GM18867 (cell line): ENCODE data around the gene MTG2.
A peak's percentile ranks its signal among the peaks of the same experiment; 100 is the strongest.

Experiments used
- ATAC-seq: cut with Tn5 transposase; IDR thresholded peaks from one replicate; pipeline ENCODE4 v1.9.1; 2021; ENCODE audit warnings: mild to moderate bottlenecking, moderate library complexity; ENCODE audit not compliant: unreplicated experiment

The MTG2 gene, protein sequence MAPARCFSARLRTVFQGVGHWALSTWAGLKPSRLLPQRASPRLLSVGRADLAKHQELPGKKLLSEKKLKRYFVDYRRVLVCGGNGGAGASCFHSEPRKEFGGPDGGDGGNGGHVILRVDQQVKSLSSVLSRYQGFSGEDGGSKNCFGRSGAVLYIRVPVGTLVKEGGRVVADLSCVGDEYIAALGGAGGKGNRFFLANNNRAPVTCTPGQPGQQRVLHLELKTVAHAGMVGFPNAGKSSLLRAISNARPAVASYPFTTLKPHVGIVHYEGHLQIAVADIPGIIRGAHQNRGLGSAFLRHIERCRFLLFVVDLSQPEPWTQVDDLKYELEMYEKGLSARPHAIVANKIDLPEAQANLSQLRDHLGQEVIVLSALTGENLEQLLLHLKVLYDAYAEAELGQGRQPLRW

DNA sequence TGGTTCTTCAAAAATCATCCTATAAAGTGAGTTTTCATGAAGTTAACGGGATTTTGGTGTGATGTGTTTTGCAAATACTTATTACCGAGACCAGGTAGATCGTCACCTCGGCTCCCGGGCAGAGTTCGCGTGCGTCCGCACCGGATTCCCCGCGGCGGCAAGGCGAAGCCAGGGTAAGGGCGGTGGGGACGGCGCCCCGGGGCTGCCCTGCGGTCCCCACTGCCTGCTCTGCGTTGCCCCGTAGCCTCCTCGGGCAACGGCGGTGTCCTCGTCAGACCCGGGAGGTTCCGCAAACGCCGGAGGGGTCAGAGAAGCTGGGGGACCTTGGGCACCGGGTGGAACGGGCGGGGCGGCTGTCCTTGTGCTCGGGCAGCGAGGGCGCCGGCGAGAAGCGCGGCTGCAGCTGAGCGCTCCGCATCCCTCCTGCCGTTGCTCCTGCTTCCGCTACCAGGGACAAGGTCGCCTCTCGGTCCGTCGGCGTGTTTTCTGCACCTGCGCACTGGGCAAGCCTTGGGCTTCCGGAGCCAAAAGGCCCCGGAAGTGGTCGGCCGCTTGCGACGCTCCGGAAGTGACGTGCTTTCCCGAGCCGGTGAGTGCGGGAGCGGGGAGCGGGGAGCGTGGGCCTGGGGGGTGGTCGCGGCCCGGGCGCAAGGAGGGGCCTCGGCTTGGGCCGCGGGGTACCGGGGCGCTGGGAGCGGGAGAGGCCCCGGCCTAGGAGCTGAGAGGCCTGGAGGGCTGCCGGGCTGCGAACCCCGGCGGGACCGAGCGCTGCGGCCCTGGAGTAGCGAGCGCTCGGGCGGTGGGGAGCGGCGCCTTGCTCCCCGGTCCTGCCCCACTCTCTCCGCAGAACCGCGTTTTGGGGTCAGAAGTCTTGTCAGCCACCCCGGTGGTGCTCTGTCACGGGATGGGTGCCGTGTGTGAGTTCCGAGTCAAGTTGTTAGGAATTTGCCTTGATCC is at the start of gene MTG2:
Gene MTG2 (plus strand): TSS at position 560 of the 957 bp plus-strand sequence. CDS start 10,393 bp downstream, outside the sequence.
- peak; percentile 92 for ATAC-seq

GRCh38 chr20:62133051-62133845 is 49.6 kb upstream of the MTG2 start:
- no peak for ATAC-seq

GRCh38 chr20:62133864-62134263 is 49.0 kb upstream of the MTG2 start:
- ATAC-seq, result no peak

DNA sequence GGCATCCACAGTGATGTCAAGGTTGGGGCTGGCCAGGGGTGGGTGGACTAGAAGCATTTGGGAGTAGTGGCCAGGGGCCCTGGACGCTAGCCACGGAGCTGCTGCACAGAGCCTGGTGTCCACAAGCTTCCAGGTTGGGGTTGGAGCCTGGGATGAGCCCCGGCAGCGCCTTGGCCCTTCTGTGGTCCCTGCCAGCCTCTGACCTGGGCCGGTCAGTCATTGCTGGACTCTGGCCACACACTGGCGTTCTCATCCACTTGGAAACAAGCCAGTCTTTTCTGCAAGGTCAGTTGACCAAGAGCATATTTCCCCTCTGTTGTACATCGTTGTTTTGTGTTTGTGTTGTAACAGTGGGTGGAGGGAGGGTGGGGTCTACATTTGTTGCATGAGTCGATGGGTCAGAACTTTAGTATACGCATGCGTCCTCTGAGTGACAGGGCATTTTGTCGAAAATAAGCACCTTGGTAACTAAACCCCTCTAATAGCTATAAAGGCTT is 48.0 kb upstream of the MTG2 start:
- no peak for ATAC-seq

GRCh38 chr20:62135573-62136266 is 47.1 kb upstream of the MTG2 start:
- no peak for ATAC-seq

- no peak for ATAC-seq
These were observed 46.3 kb upstream of the MTG2 start for GRCh38 chr20:62136283-62137091.

- ATAC-seq, result no peak
These were observed 45.8 kb upstream of the MTG2 start for GRCh38 chr20:62137092-62137384.

DNA sequence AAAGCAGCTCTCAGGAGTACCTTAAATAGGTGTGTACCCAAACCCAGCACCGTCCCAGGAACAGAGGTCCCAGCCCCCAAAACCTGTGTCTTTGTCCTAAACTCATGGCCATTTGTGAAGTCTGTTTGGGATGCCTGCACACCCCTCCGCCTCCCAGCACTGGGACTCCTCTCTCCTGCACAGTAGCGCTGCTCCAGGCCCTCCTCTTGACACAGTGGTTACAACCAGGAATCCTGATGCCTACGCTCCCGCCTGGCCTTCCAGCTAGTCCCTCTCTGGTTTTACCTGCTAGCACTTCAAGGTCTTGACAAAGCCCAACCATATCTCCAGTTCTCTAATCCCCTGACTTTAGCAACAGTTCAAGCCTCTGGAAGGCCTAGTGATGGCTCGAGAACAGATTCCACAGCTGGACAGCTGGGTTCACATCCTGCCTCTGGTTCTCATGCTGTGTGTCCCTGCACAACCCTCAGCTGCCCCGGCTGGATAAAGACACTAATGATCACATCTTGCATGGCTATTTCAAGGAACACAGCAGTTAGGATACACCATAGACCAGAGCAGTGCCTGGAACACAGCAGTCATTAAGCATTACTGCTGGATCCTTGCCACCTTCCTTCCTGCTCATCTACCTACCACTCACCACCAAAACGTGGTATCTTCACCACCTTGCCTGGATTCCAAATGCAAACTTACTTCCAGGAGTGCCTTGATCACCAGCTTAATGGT is 45.2 kb upstream of the MTG2 start:
- ATAC-seq, result no peak

DNA sequence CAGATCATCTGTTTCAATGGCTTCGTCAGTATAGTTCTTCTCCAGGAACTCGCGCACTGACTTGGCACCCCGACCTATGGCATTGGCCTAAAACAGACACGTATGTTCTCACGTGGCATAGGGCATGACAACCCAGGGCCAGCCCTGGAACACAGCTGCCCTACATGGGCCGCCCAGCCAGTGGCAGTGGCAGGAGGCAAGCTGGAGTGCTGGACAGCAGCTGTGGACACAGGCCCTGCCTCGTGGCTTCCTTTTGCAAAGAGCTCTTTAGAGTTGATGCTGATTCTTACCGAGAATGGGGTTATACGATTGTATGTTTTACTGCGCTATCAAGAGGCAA is 44.7 kb upstream of the MTG2 start:
- no peak for ATAC-seq

DNA sequence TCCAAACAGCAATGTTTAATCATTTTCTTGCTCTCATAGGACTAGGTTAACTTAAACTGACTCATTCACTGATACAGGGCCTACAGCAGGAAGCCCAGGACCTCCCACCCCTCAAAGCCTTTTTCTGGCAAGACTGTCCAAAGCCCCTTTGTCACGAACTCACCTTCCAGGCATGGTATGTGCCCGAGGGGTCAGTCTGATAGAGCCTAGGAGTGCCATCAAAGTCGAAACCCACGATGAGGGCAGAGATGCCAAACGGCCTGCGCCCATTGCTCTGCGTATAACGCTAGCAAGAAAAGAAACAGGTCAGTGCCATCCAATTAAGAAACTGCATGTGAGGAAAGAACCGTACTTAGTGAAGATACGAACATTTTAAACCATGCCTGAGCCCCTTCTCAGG is 43.9 kb upstream of the MTG2 start:
- no peak for ATAC-seq

- no peak for ATAC-seq
These were observed 43.2 kb upstream of the MTG2 start for GRCh38 chr20:62139636-62140035.

- no peak for ATAC-seq
These were observed 41.8 kb upstream of the MTG2 start for GRCh38 chr20:62141043-62141396.

GRCh38 chr20:62141397-62142251 is 41.2 kb upstream of the MTG2 start:
- ATAC-seq, result no peak

DNA sequence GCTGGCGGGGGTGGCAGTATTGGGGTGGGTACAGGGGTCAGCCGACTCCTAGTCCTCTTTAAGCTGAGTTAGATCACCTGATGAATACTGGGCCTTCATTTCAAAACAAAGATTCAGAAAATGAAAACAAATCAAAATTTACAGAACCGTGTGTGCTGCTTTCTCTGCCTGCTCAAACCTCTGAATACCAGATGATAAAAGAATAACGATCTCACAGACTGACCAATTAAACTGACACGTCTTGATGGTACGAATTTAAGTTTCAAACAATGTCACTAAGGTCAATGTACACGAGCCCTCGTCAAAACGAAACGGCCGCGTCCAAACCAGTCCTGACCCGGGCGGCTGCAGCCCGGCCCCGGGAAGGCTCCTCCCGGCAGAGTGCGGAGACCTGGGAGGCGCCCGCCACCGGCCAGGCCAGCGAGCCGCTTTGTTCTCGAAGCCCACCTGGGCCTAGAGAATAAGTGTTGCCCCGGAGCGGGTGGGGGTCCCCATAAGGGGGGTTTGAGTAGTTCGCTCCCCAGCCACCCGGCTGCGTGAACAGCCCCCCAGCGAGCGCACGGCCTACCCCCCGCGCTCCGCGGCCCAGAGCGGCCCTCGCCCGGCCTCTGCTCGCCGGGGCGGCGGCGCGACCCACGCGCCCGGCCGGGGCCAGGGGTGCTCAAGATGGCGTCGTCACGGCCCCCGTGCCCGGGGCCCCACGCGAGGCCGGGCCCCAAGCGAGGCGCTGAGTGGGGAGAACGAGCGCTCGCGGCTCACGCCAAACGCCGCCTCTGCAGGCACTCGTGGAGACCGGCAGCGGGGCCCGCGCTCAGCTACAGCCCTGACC is 40.4 kb upstream of the MTG2 start:
- ATAC-seq, result peak; percentile 24

GRCh38 chr20:62143081-62143956 is 39.5 kb upstream of the MTG2 start, which contains the start of the genes PSMA7 and SS18L1:
Gene PSMA7 (minus strand): TSS chr20:62143394. CDS start chr20:62143303, 91 bp downstream.
Gene SS18L1 (plus strand): TSS chr20:62143769. CDS start chr20:62143821, 52 bp downstream.
- ATAC-seq, result peak; percentile 71
